IPS-NIHi7 (cell line): ENCODE results near the gene SUSD5.
"Not testable (repeated sequence)": the region's sequence is repeated elsewhere in the genome, so short reads cannot be mapped to it uniquely, and the experiment has no call there.

ENCODE experiments used
- DNase-seq: peaks from one replicate; pipeline ENCODE4 v3.0.0; 2012; ENCODE audit warnings: mixed read lengths; ENCODE audit errors: extremely low spot score

The SUSD5 gene

DNA sequence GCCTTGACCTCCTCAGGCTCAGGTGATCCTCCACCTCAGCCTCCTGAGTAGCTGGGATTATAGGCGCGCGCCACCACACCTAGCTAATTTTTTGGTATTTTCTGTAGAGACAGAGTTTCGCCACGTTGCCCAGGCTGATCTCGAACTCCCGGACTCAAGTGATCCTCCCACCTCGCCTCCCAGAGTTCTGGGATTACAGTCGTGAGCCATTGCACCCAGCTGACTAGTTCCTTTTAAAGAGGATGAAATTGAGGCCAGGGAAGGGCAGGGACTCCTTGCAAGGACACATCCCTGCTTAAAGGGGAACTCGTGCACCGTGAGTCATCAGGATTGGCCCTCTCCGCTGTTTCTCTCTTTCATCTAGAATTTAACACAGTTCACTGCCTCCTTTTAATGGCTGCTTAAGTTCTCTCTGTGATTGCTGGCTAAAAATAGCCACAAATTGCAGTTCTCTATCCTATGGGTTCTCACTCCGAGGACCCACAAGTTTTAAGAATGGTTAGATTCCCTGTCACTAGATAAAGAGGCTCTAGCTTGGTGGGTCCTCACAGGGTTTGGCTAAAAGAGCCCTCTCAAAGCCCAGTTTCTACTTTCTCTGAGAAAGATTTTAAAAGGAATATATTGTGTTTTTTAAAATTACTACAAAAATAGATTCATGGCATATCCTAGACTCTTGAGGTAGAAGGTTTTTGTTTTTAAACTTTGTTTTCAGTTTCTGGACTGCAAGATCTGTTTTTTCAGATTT, 103.4 kb downstream of the SUSD5 start:
- DNase-seq, result no peak

DNA sequence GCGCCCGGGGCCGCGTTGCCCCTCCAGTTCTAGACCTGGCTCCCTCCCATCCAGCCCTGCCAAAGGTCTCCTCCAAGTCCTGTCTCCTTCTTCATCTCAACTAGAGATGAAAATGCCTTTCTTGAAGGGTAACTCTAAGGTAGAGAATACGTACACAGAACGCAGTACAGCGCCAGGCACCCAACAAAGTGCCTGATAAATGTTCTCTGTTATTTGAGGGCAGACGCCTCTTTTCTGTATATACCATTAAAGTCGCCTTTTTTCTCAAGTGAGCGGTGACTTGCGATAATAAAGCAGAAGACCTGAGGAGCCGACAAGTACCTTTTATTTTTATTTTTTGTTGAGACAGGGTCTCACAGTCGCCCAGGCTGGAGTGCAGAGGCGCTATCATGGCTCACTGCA, 104.0 kb downstream of the SUSD5 start:
- no peak for DNase-seq

DNA sequence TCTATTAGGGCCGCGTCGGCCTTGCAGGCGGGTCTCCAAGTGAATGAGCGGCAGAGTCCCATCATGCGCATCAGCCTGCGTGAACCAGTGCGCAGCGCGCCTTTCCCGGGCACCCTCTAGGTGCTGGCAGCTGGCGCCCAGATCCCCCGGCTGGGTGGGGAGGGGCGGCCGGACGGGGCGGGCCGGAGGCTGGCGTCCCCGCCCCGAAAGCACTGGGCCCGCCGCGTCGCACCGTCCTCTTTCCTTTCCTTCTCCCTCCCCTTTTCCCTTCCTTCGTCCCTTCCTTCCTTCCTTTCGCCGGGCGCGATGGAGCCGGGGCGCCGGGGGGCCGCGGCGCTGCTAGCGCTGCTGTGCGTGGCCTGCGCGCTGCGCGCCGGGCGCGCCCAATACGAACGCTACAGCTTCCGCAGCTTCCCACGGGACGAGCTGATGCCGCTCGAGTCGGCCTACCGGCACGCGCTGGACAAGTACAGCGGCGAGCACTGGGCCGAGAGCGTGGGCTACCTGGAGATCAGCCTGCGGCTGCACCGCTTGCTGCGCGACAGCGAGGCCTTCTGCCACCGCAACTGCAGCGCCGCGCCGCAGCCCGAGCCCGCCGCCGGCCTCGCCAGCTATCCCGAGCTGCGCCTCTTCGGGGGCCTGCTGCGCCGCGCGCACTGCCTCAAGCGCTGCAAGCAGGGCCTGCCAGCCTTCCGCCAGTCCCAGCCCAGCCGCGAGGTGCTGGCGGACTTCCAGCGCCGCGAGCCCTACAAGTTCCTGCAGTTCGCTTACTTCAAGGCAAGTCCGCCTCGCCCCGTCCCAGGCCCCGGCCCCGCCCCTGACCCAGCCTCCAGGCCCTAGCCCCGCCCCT, 104.6 kb downstream of the SUSD5 start, which contains the start of gene CRTAP:
CRTAP (plus strand) TSS at position 243 of the 850 bp plus-strand sequence; CDS start at position 307, 64 bp downstream.
- peak; percentile 92 for DNase-seq

DNA sequence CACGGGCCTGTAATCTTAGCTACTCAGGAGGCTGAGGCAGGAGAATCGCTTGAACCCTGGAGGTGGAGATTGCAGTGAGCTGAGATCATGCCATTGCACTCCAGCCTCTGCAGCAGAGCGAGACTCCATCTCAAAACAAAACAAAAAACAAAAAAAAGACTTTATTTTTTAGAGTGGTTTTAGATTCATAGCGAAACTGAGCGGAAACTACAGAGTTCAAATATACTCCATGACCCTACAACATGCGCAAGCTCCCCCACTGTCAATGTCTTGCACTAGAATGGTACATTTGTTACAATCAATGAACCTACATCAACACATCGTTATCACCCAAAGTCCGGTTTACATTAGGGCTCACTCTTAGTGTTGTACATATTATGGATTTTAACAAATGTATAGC, 107.0 kb downstream of the SUSD5 start:
- no peak for DNase-seq

DNA sequence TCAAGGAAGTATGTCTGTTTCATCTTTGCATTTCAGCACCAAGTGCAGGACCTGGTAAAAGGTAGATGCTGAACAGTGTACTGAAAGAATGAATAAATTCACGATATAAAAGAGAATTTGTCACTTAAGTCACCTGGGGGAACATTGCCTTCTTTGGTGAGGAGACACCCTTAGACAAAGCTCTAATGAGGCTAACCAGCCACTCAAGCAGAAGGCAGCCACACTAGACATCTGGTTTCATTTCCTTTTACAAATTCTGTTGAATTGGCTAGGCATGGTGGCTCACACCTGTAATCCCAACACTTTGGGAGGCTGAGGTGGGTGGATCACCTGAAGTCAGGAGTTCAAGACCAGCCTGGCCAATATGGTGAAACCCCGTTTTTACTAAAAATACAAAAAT, 111.8 kb downstream of the SUSD5 start:
- not testable (repeated sequence) for DNase-seq

DNA sequence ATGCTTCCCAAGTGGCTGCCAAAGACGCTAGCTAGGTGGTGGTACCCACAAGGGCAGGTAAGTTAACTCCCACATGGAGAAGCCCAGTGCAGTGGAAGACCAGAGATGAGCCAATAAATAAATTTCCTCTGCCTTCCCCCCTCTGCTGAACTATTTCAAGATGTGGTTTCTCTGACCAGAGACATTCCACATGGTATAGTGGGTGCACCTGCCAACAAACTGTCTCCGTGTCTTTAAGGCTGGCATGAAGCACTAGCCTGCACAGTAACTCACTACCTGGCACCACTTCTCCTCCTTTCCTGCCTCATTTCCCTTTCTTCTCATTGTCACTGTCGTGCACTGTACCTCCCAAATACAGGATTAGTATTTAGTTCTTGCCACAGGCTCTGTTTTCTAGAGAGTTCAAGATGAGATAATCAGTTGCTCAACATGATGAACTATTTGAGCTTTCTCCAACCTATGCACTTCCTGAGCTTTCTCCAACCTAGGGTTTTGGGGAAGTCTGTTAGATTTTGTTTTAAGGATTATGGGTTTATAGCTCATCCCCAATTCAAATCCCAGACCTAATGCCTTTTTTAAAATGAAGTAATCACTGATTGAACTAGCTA, 113.2 kb downstream of the SUSD5 start:
- DNase-seq, result no peak

DNA sequence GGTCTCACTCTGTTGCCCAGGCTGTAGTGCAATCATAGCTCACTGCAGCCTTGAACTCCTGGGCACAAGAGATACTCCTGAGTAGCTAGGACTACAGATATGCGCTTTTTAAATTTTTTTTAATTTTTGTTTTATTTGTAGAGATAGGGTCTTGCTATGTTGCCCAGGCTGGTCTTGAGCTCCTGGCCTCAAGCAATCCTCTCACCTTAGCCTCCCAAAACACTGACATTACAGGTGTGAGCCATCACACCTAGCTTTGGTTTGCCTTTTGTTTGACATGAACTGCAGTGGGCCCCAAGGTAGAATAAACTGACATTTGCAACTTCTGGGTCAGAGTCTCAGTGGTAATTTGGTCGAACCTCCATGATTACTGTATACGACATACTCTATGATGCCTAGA, 113.8 kb downstream of the SUSD5 start:
- no peak for DNase-seq

DNA sequence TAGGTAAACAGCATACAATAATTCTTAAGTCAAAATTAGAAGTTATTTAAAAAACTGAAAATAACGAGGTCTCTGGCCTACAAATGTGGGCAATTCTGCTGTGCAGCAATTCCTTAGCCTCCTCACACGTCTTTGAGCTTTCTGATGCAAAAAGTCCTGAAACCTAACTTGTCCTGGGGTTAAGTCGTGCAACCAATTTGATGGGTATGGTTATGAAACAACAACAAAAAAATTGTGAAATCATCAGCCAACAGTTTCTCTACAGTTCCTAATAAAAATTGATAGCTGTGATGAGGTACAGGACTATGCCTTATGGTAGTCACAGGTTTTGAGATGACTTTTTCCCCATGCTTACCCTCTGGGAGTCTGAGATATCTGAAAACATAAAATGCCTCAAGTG, 115.1 kb downstream of the SUSD5 start:
- DNase-seq, result no peak

DNA sequence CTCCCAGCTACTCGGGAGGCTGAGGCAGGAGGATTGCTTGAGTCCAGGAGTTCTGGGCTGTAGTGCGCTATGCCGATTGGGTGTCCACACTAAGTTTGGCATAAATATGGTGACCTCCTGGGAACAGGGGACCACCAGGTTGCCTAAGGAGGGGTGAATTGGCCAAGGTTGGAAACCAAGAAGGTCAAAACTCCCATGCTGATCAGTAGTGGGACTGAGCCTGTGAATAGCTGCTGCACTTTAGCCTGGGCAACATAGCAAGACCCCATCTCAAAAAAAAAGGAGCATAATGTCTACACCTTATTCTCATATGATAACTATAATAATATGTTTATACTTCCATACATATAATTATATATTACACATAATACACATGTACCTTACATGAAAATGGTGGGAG, 115.6 kb downstream of the SUSD5 start:
- DNase-seq, result no peak

DNA sequence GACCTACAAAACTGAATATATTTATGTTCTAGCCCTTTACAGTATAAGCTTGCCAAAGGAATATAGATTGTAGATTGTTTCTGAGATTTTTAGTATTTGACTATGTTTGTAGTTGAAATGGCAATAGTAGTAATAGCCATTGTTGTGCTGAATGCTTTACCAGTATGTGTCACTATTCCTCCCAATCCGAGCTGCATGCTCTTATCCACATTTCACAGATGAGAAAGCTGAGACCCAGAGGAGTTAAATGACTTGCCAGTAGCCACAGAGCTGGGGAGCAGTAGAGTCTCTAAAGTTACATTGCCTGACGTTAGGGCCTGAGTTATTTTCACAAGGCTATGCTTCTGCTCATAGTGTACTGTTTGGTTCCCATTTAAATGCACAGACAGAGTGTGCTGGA, 118.4 kb downstream of the SUSD5 start:
- no peak for DNase-seq
